GM21786 (cell line): ENCODE measurements around the gene JAZF1.

Source experiments
- ATAC-seq: cut with Tn5 transposase; IDR thresholded peaks from one replicate; pipeline ENCODE4 v1.9.1; 2021; ENCODE audit not compliant: unreplicated experiment

JAZF1 gene

DNA sequence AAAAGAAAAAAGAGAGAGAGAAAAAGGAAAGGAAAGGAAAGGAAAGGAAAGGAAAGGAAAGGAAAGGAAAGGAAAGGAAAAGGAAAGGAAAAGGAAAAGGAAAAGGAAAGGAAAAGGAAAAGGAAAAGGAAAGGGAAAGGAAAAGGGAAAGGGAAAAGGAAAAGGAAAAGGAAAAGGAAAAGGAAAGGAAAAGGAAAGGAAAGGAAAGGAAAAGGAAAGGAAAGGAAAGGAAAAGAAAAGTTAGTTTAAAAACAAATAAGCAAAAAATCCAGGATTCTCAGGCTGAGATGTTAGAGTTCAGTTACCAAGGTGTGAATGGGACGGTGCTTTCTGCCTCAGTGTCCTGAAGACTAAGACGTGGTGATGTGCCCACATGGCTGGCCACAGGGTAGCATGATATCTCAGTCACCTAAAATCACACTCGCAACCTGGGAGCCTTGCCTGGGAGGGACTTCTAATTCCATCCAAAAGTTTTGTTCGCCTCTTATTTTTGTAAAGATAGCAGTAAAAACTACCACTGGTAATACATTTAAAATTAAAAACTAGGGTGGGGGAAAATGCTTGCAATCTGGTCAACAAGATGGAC is 70.1 kb downstream of the JAZF1 start:
- ATAC-seq = no peak

DNA sequence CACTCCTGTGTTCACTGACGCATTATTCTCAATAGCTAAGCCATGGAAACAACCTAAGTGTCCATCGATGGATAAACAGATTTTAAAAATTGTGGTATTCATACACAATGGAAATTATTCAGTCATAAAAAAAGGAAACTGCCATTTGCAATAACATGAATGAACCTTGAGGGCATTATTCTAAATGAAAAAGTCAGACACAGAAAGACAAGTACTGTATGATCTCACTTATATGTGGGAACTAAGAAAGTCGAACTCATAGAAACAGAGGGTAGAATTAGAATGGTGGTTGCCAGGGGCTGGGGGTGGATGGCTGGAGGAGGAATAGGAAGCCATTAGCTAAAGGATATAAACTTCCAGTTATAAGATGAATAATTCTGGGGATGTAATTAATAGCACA is 71.8 kb downstream of the JAZF1 start:
- no peak for ATAC-seq

DNA sequence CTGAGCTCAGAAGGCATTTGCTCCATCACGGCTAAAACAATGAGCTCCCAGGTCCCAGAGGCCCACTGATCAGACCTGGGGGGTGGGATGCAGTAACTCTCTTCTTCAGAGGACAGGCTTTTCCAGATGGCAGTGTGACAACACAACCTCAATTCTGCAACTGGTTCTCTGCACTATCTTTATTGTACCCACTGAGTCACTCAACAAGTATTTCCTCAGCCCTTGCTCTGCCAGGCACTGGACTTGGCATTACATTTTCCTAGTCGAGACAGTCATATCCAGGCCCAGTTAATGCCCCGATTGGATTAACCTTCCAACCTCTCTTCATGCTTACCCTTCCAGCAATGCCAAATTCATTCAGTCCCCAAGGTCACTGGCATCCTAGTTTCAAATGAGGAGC is 72.6 kb downstream of the JAZF1 start:
- no peak for ATAC-seq

DNA sequence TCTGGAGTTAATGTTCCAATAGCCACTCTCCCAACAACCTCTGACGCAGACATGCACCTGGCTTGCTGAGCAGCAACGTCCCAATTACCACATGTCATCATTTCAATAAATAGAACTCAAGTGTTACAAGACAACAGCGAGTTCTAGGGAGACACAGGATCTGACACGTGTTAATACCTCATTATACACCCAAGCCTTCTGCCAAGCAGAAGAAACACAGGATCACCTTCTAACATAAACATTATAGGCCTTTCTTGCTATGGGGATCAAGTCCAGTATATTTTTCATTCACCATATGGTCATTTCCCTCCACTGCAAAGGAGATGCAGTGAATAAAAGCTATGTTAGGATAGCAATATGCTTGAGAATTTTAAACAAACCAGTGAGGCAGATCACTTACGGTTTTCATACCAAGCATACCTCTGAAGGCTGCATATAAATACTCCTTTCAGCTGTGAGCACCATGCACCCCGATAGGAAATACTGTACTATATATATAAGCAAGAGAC is 74.2 kb downstream of the JAZF1 start:
- ATAC-seq = no peak

DNA sequence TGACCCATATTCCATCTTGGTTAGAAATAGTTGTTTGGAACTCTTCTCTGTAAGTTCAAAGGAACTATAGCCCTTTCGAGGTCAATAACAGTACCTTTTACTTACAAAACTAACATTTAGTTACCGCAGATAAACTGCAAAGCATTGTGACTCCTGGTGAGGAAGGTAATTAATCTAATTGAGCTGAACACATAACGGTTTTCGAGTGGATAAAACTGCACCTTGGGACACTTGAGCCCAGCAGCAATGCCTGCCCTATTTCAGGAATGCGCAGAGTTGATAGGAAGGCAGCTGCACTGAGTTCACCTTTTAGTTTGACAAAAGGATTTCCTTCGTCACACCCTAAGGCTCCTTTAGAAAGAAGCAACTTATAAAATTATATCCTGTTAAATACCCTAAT is 75.4 kb downstream of the JAZF1 start:
- no peak for ATAC-seq

DNA sequence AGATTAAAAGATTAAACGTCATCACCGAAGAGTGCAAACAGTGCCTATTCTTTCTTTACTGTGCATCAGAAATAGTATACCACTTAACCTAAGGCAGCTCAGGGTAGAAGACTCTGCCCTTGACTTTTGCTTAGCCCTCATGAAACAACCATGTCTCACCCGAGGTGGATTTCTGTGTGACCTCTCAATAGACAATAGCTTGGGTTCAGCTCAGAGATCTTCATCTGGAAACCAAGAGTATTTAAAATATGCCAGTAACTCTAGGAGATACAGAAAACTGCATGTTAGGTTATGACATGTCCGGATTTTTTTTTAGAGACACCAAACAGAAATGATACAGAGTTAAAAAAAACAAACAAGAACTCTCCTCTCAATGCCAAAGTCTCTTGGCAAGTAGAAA is 75.8 kb downstream of the JAZF1 start:
- no peak for ATAC-seq

DNA sequence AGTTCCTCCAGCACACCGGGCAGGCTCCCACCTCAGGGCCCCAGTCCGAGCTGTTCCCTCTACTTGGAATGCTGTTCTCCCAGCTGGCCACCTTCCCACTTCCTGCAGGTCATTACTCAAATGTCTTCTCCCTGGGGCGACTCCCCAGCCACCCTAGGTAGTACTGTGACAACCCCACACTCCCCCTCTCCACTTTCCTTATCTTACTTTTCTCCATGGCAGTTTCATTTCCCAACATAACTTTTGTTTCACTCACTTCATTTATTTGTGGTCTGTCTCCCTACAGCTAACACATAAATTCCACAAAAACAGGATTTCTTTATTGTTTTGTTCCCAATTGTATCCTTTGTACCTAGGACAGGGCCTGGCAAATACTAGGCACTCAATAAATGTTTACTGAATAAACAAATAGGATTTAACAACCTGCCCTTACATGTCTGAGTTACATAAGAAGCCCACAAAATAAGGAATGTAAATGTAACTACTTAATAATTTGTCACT is 76.5 kb downstream of the JAZF1 start:
- no peak for ATAC-seq

DNA sequence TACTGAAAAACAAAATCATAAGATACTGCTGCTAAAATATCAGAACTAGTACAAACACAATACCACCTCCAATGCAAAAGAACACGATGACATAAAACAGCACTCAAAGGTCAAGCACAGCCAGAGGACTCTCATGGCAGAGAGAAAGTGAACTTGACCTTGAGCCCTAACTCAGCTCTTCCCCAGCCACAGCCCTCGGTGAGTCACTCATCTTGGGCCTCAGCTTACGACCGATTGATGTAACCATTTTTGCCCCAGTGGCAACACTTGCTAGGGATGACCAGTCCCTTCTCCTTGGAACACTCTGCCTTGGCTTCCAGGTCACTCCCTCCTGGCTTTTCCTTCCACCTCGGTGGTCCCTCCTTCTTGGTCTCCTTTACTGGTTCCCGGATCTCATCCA is 77.8 kb downstream of the JAZF1 start:
- ATAC-seq = no peak

DNA sequence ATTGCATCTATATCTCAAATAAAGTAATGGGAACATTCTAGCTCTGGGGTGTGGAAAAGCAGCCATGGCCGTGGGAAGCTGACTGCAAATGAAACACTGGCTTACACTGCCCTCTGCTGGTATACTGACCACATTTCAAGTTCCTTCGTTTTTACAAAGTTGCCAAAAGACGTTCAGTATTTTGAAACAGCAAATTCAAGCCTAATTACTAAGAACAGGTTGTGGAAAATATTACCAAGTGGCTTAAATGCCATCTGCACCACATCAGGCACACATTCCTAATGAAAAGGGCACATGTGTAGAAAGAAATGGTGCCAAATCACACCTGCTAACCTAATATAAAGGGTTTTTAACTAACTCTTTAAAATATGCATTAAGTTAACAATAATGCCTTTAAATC is 83.9 kb downstream of the JAZF1 start:
- no peak for ATAC-seq

DNA sequence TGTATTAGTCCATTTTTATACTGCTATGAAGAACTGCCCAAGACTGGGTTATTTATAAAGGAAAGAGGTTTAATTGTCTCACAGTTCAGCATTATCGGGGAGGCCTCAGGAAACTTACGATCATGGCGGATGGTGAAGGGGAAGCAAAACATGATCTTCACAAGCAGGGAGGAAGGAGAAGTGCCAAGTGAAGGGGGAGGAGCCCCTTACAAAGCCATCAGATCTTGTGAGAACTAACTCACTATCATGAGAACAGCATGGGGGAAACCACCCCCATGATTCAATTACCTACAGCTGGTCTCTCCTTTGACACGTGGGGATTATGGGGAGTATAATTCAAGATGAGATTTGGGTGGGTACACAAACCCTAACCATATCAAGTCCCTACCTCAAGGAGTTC is 85.4 kb downstream of the JAZF1 start:
- no peak for ATAC-seq

DNA sequence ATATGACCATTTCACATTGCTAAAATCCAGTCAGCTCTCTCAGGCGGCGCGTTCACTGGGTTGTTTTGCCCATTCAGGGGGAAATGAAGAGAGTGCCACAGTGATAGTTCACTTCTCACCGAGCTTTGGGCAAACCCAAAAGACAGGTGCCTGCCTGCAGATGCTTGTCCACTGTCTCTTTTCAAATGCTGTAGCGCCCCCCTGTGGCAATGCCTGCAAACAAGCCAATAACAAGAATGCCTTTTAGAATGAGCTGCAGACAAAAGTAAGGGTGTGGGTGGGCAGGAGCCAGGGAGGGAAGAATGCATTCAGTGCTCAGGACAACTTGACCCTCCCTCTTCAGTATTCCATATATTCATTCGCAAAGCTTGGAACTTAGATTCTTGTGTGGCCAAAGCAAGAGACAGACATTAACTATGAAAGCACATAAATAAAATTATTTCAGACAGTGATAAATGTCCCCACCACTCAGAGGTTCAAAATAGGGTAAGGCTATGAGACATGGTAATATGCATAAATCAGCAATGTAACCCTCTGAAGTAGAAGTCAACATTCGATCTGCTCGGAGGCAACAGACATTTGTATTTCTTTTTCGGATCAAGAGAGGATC is 86.9 kb downstream of the JAZF1 start:
- ATAC-seq = no peak

DNA sequence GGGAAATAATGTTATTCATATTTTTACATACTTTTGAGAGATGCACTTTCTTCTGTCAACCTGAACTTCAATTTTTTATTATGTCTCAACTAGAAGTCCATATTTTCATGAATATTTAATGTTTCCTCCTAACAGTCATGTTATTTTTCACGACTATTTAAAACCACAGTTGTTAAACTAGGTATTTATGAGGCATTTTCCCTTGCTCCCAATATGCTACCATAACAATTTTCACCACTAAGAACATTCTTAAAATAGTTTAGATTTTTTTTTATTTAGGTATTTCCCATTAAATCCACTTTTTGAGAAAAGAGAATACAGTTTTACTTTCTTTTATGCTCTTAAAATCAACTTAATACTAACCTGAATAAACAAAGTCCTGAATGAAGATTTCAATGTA is 89.4 kb downstream of the JAZF1 start:
- no peak for ATAC-seq

DNA sequence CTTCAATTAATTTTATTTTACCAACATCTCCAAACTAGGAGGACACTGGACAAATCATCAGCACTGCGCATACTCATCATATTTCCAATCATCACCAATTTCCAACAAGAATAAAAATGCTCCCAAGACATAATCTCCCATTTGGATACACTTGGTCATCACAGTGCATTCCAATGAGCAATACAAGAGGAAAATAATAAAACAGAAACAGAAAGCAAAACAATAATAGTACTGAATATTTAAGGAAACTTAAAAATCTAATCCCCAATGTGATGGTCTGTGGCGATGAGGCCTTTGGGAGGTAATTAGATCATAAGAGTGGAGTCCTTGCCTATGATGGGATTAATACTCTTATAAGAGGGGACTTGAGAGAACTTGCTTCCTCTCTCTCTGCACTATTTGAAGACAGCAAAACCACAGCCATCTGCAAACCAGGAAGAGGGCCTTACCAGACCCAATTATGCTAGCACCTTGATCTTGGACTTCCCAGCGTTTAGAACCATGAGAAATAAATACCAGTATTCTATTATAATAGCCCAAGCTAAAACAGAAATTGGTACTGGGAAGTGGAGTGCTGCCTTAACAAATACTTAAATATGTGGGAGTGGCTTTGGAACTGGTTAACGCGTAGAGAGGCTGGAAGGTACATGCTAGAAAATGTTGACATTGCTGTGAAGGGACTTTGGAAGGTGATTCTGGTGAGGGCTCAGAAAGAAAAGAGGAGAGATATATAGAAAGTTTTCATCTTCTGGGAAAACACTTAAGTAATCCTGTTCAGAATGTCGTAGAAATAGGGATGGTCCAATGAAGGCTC is 91.5 kb downstream of the JAZF1 start:
- ATAC-seq = no peak

DNA sequence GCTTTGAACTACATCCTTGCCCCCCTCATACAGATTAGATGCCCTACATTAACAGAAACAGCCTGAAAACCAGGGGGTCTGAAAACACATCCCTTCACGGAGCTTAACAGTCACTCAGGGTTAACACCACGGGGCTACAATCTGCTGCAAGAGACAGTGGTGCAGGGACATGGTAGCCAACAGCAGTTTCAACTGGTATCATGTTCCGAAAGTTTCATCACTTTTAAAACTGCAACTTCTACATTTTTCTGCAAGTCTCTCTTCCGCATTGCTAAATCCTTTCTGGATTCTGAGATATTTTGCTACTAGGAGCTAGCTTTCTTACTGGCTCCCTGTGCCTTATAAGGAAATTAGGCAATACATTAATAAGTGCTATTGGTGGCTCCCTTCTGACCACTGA is 92.6 kb downstream of the JAZF1 start:
- ATAC-seq = no peak

DNA sequence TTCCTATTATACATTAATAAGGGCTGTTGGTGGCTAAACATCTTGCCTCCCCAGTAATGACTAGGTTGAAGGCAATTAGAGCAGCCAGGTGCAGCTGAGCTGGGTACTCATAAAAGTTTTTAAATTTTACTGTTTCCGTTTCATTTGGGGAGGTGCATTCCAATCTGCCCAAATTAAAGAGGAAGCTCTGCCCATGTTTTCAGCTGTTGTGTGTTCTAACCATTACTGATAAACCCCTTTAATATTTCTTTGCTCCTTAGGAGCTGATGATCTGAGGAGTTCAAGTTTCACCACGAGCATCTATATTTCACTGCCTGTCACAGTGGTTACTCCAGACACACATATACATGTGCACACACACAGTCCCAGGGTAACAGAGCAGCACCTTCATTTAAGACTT is 94.4 kb downstream of the JAZF1 start:
- no peak for ATAC-seq

DNA sequence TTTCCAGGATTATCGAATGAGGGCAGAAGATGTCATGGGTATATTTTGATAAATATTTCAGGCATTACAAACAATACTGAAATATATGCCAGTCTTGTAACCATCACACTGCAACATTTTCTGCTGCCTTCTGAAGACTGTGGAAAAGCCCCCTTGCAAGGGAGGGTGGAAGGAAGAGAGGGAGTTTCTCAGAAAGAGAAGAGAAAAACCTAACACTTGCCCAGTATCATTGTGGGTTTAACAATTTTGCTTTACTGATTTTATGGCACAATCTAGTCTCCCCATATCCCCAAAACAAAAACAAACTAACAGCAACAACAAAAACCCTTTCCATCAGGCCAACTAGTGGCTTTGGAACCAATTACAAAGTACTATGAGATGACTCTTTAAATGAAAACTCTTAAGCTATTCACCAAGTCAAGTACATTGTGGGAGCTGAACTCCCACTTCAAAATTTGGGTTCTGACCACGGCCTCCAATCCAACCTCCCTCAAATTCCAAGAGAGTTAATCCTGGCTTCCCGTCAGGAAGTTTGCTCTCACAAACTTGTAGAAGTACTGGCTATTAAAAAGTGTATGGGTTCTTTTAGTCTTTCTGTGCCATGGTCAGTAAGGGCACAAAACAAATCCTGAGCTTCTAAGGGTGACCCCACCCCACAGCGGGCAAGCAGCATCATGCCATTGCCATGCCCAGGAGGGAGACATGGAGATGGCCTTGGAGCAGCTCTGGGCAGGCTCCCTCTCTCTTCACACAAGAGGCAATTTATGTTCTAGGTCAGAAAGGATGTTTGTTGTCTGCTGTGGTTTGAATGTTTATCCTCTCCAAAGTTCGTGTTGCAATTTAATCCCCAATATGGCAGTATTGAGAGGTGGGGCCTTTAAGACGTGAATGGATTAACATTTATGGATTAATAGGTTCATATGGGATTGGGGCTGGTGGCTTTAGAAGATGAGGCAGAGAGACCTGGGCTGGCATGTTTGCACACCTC is 96.3 kb downstream of the JAZF1 start:
- no peak for ATAC-seq

DNA sequence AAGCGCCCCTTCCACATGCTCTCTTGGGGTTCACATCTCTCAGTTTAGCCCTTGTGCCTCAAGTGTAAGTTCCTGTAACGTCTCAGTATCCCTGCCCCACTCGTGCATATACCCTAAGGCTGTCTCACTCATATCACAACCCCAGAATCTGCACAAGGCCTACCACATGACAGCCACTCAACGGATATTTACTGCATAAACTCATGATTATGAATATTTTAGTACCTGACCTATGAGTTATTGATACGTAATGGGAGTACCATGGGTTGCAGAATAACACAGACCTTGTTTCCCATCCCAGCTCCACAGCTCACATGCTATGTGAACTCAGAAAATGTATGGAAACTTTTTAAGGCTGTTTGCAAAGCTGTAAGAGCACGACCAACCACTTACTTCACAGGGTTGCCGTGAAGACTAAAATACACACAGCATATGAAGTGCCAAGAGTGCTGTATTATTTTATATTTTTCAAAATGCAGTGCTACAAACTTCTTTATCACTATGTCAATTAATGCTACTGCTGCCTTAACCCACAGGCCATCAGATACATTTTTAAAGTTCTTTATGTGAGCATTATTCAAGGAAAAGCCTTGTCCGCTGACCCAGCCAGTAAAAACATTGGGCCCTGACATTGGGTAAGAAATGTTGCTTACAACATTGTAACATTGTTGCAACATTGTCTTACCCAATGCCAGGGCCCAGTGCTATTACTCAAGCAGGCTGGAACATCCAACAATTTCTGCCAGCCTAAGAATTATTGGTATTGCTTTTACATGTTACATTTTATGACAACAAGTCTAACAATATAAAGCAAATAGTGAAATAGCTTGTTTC is 97.2 kb downstream of the JAZF1 start:
- ATAC-seq = no peak

DNA sequence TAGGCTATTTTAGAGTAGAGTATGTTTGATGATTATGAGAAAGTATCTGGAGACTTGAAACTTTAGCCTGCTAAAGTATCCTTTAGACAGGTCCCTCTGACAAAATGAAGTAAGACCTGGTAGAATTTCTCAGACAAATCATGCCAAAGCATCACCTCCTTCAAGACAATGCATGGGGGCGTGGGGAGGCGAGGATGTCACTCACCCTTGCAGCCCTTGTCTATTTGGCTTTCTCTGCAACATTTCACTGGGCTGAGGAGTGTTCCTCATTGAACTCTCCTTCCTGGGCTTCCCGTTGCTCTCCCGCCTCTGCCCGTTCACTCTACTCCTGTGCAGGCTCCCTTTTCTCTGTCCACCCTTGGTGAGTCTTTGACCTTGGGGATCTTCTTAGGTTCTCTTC is 98.5 kb downstream of the JAZF1 start:
- no peak for ATAC-seq

DNA sequence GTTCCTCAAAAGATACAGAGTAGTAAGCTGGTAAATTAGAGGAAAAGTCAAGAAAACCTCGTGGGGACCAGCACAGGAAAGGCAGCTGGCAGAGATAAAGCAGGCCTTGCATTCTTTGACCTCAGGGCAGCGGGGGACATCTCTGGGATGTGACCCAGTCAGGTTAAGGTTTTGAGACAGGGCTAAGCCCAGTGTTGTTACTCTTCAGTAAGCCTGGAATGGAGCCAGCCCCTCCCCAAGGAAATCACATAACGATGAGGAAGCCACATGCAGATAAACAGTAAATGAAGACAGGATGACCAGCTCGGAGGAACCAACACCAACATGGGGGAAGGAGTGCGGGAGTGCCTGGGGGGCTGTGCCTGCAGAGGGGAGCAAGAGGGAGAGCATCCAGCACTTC is 99.6 kb downstream of the JAZF1 start:
- no peak for ATAC-seq
